DOHH2 (cell line): Measurements from ENCODE around the gene GLRA2.

Source experiments
- H3F3A ChIP-seq: fragments of 200-600 bp; sonication (generic), shearing (Covaris generic); 2 replicates; pipeline ENCODE4 v1.6.0; 2016; ENCODE audit warnings: antibody characterized with exemption, mild to moderate bottlenecking; ENCODE audit not compliant: control insufficient read depth, insufficient read depth
- H3K27ac ChIP-seq: fragments of 200-600 bp; sonication (generic); 2 replicates; pipeline ENCODE4 v1.5.1; 2014; ENCODE audit warnings: low read depth, mild to moderate bottlenecking, low read length, moderate library complexity
- H3K27me3 ChIP-seq: fragments of 200-600 bp; sonication (generic); 2 replicates; pipeline ENCODE4 v1.6.1; 2014; ENCODE audit warnings: mild to moderate bottlenecking, low read length, mixed read lengths; ENCODE audit not compliant: control insufficient read depth
- H3K36me3 ChIP-seq: fragments of 200-600 bp; sonication (generic); 2 replicates; pipeline ENCODE4 v1.6.1; 2014; ENCODE audit warnings: mild to moderate bottlenecking, low read length, moderate library complexity, mixed read lengths; ENCODE audit not compliant: control insufficient read depth
- H3K4me1 ChIP-seq: fragments of 200-600 bp; sonication (generic); 2 replicates; pipeline ENCODE4 v1.6.1; 2014; ENCODE audit warnings: mild to moderate bottlenecking, low read length, mixed read lengths; ENCODE audit not compliant: control insufficient read depth
- H3K4me2 ChIP-seq: fragments of 200-600 bp; sonication (generic); 2 replicates; pipeline ENCODE4 v1.6.0; 2014; ENCODE audit warnings: mild to moderate bottlenecking, low read length, moderate library complexity
- H3K4me3 ChIP-seq: fragments of 200-600 bp; sonication (generic); 2 replicates; pipeline ENCODE4 v1.5.1; 2014; ENCODE audit warnings: mild to moderate bottlenecking, low read length, mixed read lengths
- H3K79me2 ChIP-seq: fragments of 200-600 bp; sonication (generic); 2 replicates; pipeline ENCODE4 v1.6.1; 2014; ENCODE audit warnings: mild to moderate bottlenecking, low read length, mixed read lengths; ENCODE audit not compliant: control insufficient read depth
- H3K9me2 ChIP-seq: fragments of 200-600 bp; sonication (generic); replicated peaks from 2 replicates; pipeline ENCODE4 v1.6.1; 2014; ENCODE audit warnings: mild to moderate bottlenecking, low read length, mixed read lengths; ENCODE audit not compliant: control insufficient read depth
- H3K9me3 ChIP-seq: fragments of 200-600 bp; sonication (generic); 2 replicates; pipeline ENCODE4 v1.6.1; 2014; ENCODE audit warnings: antibody characterized with exemption, low read length, mixed read lengths; ENCODE audit not compliant: control insufficient read depth, insufficient read depth
- H4K20me1 ChIP-seq: fragments of 200-600 bp; sonication (generic); 2 replicates; pipeline ENCODE4 v1.6.0; 2014; ENCODE audit warnings: low read depth, mild to moderate bottlenecking, antibody characterized with exemption, low read length, moderate library complexity; ENCODE audit not compliant: control insufficient read depth, insufficient read depth
- CTCF ChIP-seq: fragments of 200-600 bp; sonication (generic); IDR thresholded peaks from one replicate; pipeline ENCODE4 v1.5.1; 2014; ENCODE audit warnings: antibody characterized with exemption, mild to moderate bottlenecking, low read depth, low read length; ENCODE audit not compliant: poor library complexity, severe bottlenecking
- EZH2phosphoT487 ChIP-seq: fragments of 200-600 bp; sonication (generic); IDR thresholded peaks from 2 replicates; pipeline ENCODE4 v1.6.1; 2017; ENCODE audit warnings: borderline replicate concordance, mild to moderate bottlenecking, antibody characterized with exemption, low read length, moderate library complexity, mixed read lengths

GLRA2 gene

DNA sequence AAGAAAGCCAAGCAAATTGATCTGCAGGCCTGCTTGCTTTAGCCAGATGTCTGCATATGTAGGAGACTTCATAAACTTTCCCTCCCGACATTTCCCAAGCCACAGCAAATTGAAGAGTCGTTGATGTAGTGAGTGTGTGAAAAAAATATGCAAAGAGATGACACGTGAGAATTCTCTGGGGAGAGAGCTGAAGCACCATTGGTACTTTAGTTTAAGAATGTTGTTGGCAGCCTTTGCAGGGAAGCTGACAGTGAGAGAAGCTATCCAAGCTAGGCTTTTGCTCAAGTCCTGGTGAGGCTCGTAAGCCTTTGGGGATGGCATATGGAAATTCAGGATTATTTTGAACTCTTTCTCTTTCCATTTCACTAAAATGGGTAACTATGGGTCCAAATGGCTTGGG, 87.5 kb downstream of the GLRA2 start:
- H3K4me3 ChIP-seq = no peak overlapping the region
- H3K27me3 ChIP-seq = no peaks in the 10 kb centered on the region
- no peaks in the 10 kb centered on the region for H3K36me3 ChIP-seq
- H3K27ac ChIP-seq = no peak overlapping the region
- no peaks in the 10 kb centered on the region for H3F3A ChIP-seq
- H3K9me2 ChIP-seq = no peaks in the 10 kb centered on the region
- TF ChIP-seq EZH2phosphoT487 = no peak
- H3K9me3 ChIP-seq = no peaks in the 10 kb centered on the region
- no peak overlapping the region for H3K4me2 ChIP-seq
- H3K79me2 ChIP-seq = no peaks in the 10 kb centered on the region
- H3K4me1 ChIP-seq = no peaks in the 10 kb centered on the region
- no peaks in the 10 kb centered on the region for H4K20me1 ChIP-seq

DNA sequence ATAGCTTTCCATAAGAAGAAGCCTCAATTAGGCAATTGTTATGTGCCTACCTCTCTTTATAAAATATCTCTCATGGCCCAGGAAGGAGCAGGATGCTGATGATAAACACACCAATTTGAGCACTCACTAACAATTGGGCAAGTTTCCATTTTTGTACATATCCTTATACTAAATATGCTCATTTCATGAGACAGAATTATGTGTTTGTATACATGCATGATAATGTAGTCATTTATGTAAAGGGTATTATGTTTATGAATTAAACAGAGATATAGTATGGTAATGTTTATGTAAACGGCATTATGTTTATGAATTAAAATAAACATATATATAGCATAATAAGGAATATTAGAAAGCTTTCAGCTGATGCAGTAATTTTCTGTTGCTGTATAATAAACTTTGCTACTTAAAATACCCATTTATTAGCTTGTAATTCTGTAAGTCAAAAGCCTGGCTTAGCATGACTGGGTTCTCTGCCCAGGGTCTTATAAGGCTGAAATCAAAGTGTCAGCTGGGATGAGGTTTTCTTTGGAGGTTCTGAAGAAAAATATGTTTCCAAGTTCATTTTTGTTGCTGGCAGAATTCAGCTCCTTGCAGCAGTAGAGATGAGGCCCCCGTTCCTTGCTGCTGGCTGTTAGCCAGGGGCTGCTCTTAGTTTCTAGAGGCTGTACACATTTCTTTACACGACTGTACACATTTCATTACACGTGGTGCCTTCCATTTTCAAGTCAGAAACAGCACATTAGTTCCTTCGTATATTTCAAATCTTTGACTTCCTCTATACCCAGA, 89.0 kb downstream of the GLRA2 start:
- Histone ChIP-seq H3K36me3 (no peaks in the 10 kb centered on the region), H3K4me3 (no peak overlapping the region), H3F3A (no peaks in the 10 kb centered on the region), H3K27me3 (no peaks in the 10 kb centered on the region), H3K4me2 (no peak overlapping the region), H3K27ac (no peak overlapping the region), H3K9me3 (no peaks in the 10 kb centered on the region), H3K4me1 (no peaks in the 10 kb centered on the region), H3K9me2 (no peaks in the 10 kb centered on the region), H3K79me2 (no peaks in the 10 kb centered on the region), H4K20me1 (no peaks in the 10 kb centered on the region)
- no peak for TF ChIP-seq CTCF
- TF ChIP-seq EZH2phosphoT487 = no peak

DNA sequence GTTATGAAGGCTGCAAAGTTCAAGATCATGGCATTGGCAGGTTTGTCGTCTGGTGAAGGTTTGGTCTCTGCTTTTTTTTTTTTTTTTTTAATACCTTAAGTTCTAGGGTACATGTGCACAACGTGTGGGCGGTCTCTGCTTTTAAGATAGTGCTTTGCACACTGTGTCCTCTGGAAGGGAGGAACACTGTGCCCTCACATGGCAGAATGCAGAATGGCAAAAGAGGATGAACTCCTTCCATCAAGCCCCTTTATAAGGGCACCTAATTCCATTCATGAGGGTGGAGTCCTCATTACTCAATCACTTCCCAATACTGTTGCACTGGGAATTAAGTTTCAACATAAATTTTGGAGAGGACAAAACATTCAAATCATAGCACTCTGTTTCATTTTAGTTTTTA, 101.4 kb downstream of the GLRA2 start:
- H3K36me3 ChIP-seq = no peaks in the 10 kb centered on the region
- no peaks in the 10 kb centered on the region for H3K4me1 ChIP-seq
- no peaks in the 10 kb centered on the region for H3K27me3 ChIP-seq
- TF ChIP-seq CTCF = no peak
- TF ChIP-seq EZH2phosphoT487 = no peak
- no peak overlapping the region for H3K4me3 ChIP-seq
- no peaks in the 10 kb centered on the region for H3K79me2 ChIP-seq
- H3F3A ChIP-seq = no peaks in the 10 kb centered on the region
- H3K9me3 ChIP-seq = no peaks in the 10 kb centered on the region
- no peak overlapping the region for H3K27ac ChIP-seq
- no peak overlapping the region for H3K4me2 ChIP-seq
- no peaks in the 10 kb centered on the region for H3K9me2 ChIP-seq
- no peaks in the 10 kb centered on the region for H4K20me1 ChIP-seq

DNA sequence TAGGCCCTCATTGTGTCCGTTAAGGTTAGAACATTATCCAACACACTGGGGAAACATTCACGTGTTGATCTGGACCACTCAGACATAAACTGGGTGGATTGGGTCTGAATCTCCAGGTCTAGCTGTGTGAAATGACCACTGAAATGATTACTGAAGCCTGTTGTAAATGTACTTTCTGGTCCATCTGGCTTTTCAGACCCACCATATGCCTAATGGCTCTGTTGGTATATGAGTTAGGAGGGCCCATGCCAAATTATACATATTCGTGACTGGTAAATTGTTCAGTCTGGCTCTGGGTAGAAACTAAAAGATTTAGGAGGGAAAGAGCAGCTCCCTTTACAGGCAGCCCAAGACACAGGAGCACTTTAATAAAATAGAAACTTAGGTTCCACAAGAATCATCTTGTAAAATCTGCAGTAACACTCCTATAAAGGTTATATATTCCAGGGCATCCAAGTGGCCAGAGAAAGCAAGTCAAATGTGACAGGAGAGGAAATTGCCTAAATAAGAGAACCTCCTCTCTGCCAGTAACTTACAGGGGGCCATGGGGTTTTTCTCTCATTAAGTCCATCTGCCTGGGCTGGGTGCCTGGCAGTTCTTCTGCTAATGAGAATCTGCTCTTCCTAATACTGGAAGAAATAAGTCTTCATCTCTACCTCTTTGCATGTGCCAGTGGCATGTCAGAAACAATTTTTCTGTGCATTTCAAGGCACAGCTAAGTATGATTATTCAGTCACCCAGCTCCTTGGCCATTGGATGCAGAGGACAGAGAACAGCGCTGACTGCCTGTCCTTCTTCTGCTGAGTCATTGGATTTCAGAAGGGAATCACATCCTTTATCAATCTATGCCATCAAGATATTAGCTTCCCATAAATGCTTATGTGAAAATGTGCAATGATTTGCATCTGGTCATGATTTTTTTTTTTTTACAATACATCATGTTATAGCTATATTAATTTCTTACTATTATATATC, 112.6 kb downstream of the GLRA2 start:
- Histone ChIP-seq H3K4me3 (no peak overlapping the region), H3K27ac (no peak overlapping the region), H4K20me1 (no peaks in the 10 kb centered on the region), H3K9me2 (no peaks in the 10 kb centered on the region), H3K4me1 (no peaks in the 10 kb centered on the region), H3K9me3 (no peaks in the 10 kb centered on the region), H3F3A (no peaks in the 10 kb centered on the region), H3K4me2 (no peak overlapping the region), H3K79me2 (no peaks in the 10 kb centered on the region), H3K27me3 (no peaks in the 10 kb centered on the region), H3K36me3 (no peaks in the 10 kb centered on the region)
- TF ChIP-seq CTCF (no peak), EZH2phosphoT487 (no peak)
